GM20000 (cell line): ENCODE results near the gene TRMT44.

ENCODE experiments used
- DNase-seq: peaks from one replicate; pipeline ENCODE4 v3.0.0; 2012; ENCODE audit warnings: low spot score
- CTCF ChIP-seq: IDR thresholded peaks from 2 replicates; pipeline ENCODE4 v1.5.1; 2012; ENCODE audit warnings: mild to moderate bottlenecking, control low read depth; ENCODE audit errors: extremely low read depth, missing control alignments

Gene TRMT44

DNA sequence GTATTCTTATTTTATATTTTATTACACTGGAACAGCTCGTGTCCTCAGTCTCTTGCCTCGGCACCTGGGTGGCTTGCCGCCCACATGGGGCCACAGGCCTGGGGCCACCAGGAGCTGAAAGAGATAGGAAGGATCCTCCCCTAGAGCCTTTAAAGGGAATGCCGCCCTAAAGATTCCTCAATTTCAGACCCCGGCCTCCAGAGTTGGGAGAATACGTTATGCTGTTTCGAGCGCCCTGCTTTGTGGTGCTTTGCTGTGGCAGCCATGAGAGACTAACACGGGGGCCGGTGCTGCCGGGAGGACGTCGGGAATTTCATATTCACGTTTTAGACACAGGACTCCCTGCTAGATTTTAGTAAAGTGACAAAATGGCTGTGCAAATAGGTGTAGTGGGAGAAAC lies 33.3 kb upstream of the TRMT44 start:
- no peak for DNase-seq
- no peak for TF ChIP-seq CTCF

GRCh38 chr4:8407756-8408155 lies 32.8 kb upstream of the TRMT44 start:
- no peak for TF ChIP-seq CTCF
- DNase-seq: no peak

DNA sequence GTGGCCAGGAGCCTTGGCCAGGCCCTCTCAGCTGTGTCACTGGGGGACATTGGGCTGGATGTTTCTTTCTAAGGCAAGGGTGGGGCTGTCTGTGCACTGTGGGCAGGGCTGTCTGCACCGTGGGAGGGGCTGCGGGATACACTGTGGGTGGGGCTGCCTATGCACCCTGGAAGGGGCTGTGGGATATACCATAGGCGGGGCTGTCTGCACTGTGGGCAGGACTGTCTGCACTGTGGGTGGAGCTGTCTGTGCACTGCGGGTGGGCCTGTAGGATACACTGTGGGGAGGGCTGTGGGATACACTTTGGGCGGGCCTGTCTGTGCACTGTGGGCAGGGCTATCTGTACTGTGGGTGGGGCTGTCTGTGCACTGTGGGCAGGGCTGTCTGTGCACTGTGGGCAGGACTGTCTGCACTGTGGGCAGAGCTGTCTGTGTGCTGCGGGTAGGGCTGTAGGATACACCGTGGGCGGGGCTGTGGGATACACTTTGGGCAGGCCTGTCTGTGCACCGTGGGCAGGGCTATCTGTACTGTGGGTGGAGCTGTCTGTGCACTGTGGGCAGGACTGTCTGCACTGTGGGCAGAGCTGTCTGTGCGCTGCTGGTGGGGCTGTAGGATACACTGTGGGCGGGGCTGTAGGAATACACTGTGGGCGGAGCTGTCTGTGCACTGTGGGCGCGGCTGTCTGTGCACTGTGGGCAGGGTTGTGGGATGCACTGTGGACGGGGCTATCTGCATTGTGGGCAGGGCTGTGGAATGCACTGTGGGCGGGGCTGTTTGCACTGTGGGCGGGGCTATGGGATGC lies 31.1 kb upstream of the TRMT44 start:
- TF ChIP-seq CTCF: no peak
- DNase-seq: no peak

GRCh38 chr4:8410066-8410625 lies 30.4 kb upstream of the TRMT44 start:
- DNase-seq: no peak
- TF ChIP-seq CTCF: no peak

DNA sequence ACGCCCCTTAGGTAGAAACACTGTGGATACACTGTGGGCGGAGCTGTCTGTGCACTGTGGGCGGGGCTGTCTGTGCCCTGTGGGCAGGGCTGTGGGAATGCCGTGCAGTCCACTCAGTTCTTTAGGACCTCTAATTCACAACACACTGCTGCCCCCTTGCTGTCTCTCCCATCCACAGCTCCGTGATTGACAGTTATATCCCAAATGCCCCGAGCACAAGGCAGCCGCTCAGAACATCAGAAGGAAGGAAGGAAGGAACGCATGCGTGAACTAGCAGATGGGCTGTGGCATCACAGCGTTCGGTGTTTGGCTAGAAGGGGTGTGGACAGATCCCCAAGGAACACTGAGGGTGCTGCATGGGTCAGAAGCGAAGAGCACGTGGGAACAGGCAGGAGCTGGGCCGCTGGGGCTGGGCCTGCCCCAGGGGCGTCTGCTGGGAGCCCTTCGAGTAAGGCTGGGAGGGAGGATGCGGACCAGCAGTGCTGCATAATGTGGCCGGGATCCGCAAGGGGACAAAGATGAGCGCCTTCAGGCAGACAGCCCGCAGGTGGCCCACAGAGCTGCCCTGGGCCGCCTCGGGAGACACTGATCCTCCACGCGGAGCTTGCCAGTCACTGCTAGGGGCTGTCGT lies 29.8 kb upstream of the TRMT44 start:
- no peak for TF ChIP-seq CTCF
- DNase-seq: no peak

- no peak for DNase-seq
- no peak for TF ChIP-seq CTCF
Measured at GRCh38 chr4:8411351-8412180, 29.0 kb upstream of the TRMT44 start.
